Caco-2 (cell line): ENCODE data around the gene SLX9. TPM values are rescaled to one million over a fixed set of nuclear protein-coding genes. Genes with fewer than 3 reads are reported as not detected.

Experiments used
- BruUV-seq: library from RNA; stranded (reverse); fragments of 400-500 nt; replicated peaks from 2 replicates; lab custom pipeline; 2021; lab: Mats Ljungman, UMichigan
- CTCF ChIA-PET: fragments of 300-600 bp; sonication (Branson Sonifier 250); formaldehyde crosslinking; loops from one replicate; lab custom pipeline; 2022; ENCODE audit warnings: antibody characterized with exemption; lab: Charles Lee
- POLR2A ChIA-PET: fragments of 300-600 bp; sonication (Branson Sonifier 250); formaldehyde crosslinking; loops from one replicate; lab custom pipeline; 2022; ENCODE audit warnings: antibody characterized with exemption; lab: Charles Lee
- DNase-seq, 2 experiments: peaks; one replicate each; pipeline versions ENCODE4 v3.0.0 to v3.0.0-alpha.2; 2020 to 2022
- H3K27me3 ChIP-seq: replicated peaks from 2 replicates; pipeline ENCODE4 v1.6.0; 2011; ENCODE audit warnings: low read length; ENCODE audit not compliant: control insufficient read depth, insufficient read depth
- H3K36me3 ChIP-seq: 2 replicates; pipeline ENCODE4 v1.5.1; 2011; ENCODE audit warnings: low read length; ENCODE audit not compliant: control insufficient read depth, insufficient read depth
- H3K4me1 ChIP-seq: fragments of 250-450 bp; sonication (Bioruptor Pico); 2 replicates; pipeline ENCODE4 v1.5.1; 2020; ENCODE audit warnings: mild to moderate bottlenecking
- H3K4me3 ChIP-seq: 2 replicates; pipeline ENCODE4 v1.5.1; 2011; ENCODE audit warnings: low read depth, mild to moderate bottlenecking, control low read depth, low read length
- H3K9me3 ChIP-seq: fragments of 250-450 bp; sonication (Bioruptor Pico); 2 replicates; pipeline ENCODE4 v1.5.1; 2020; ENCODE audit warnings: mild to moderate bottlenecking, moderate library complexity
- H3K27ac Mint-ChIP-seq: one replicate; pipeline ENCODE4 v1.8.0; 2022; ENCODE audit warnings: mixed read lengths; ENCODE audit not compliant: unreplicated experiment
- H3K27me3 Mint-ChIP-seq: one replicate; pipeline ENCODE4 v1.8.0; 2022; ENCODE audit warnings: mixed read lengths; ENCODE audit not compliant: insufficient read depth, unreplicated experiment
- H3K36me3 Mint-ChIP-seq: one replicate; pipeline ENCODE4 v1.8.0; 2022; ENCODE audit warnings: mild to moderate bottlenecking, mixed read lengths; ENCODE audit not compliant: insufficient read depth, unreplicated experiment
- H3K4me1 Mint-ChIP-seq: one replicate; pipeline ENCODE4 v1.8.0; 2022; ENCODE audit warnings: low read depth, mixed read lengths; ENCODE audit not compliant: unreplicated experiment
- H3K4me3 Mint-ChIP-seq: one replicate; pipeline ENCODE4 v1.8.0; 2022; ENCODE audit warnings: mild to moderate bottlenecking, moderate library complexity, mixed read lengths; ENCODE audit not compliant: unreplicated experiment
- H3K9me3 Mint-ChIP-seq: one replicate; pipeline ENCODE4 v1.8.0; 2022; ENCODE audit warnings: mixed read lengths; ENCODE audit not compliant: unreplicated experiment
- intact Hi-C: fragments of 100-400 bp; cut with micrococcal nuclease; formaldehyde crosslinking; loops from one replicate; pipeline ENCODE4 v1.10.0; 2022; ENCODE audit not compliant: unreplicated experiment
- total RNA-seq: library from RNA; stranded (reverse); gene quantifications from 2 replicates; pipeline ENCODE4 v1.2.3, GENCODE V29; 2022
- TF ChIP-seq, protein P1 (sequence below), 2 experiments: fragments of 200-600 bp in 1 of 2; IDR thresholded peaks; 1 replicate in 1 of 2; 2 replicates in 1 of 2; pipeline versions ENCODE4 v1.5.1 to v1.8.0; 2011 to 2022; ENCODE audit warnings: antibody characterized with exemption in 1 of 2, control low read depth in 1 of 2, inconsistent platforms in 1 of 2, low read depth in 1 of 2, low read length in 1 of 2, mild to moderate bottlenecking in 1 of 2, moderate library complexity in 1 of 2; ENCODE audit not compliant: insufficient read depth in 1 of 2, severe bottlenecking in 1 of 2, unreplicated experiment in 1 of 2

The SLX9 gene
- total RNA-seq, 1 experiment from 2014 or later: 62.1 TPM

DNA sequence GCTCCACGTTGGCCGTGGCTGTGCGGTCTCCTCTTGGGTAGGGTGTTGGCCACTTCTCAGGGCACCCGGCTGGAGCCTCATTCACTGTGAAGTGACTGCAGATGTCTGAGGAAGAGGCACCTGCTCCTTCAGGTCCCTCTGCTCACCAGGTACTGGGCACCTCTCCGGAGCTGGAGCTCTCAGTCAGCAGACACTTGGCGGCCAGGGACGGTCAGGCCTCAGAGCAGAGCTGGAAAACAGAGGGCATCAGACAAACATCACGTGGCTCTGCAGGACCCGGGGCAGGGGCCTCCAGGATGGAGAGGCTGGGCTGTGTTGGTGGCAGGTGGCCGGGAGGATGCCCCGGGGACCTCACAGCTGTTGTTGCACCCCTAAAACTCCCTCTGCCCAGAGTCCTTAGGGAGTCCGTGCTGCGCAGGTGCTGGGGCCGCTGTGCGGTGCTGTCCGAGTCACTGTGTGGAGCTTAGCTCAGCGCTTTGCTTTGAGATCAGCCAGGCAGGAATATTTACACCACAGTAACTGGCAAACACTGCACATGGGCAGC, 59.7 kb downstream of the SLX9 start:
- Histone ChIP-seq H3K36me3 (no peaks in the 10 kb centered on the region), H3K27me3 (no peaks in the 10 kb centered on the region), H3K4me3 (no peak overlapping the region), H3K9me3 (no peaks in the 10 kb centered on the region), H3K4me1 (no peaks in the 10 kb centered on the region)
- no peak overlapping the region for H3K27ac Mint-ChIP-seq
- DNase-seq: no peak
- no peak overlapping the region for H3K4me3 Mint-ChIP-seq
- ChIA-PET CTCF (no interaction called here), POLR2A (no interaction called here)
- BruUV-seq: no TSS peak
- H3K9me3 Mint-ChIP-seq: no peaks in the 10 kb centered on the region
- H3K4me1 Mint-ChIP-seq: no peaks in the 10 kb centered on the region
- intact Hi-C loops: no loop called here
- H3K27me3 Mint-ChIP-seq: no peaks in the 10 kb centered on the region
- TF ChIP-seq, protein P1, sequence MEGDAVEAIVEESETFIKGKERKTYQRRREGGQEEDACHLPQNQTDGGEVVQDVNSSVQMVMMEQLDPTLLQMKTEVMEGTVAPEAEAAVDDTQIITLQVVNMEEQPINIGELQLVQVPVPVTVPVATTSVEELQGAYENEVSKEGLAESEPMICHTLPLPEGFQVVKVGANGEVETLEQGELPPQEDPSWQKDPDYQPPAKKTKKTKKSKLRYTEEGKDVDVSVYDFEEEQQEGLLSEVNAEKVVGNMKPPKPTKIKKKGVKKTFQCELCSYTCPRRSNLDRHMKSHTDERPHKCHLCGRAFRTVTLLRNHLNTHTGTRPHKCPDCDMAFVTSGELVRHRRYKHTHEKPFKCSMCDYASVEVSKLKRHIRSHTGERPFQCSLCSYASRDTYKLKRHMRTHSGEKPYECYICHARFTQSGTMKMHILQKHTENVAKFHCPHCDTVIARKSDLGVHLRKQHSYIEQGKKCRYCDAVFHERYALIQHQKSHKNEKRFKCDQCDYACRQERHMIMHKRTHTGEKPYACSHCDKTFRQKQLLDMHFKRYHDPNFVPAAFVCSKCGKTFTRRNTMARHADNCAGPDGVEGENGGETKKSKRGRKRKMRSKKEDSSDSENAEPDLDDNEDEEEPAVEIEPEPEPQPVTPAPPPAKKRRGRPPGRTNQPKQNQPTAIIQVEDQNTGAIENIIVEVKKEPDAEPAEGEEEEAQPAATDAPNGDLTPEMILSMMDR (IDR thresholded peaks at IDR 0.05; ENCODE audit: insufficient read depth in 1 of 2, low read depth in 1 of 2, low read length in 1 of 2, severe bottlenecking in 1 of 2, unreplicated experiment in 1 of 2): no peak
- H3K36me3 Mint-ChIP-seq: no peaks in the 10 kb centered on the region

DNA sequence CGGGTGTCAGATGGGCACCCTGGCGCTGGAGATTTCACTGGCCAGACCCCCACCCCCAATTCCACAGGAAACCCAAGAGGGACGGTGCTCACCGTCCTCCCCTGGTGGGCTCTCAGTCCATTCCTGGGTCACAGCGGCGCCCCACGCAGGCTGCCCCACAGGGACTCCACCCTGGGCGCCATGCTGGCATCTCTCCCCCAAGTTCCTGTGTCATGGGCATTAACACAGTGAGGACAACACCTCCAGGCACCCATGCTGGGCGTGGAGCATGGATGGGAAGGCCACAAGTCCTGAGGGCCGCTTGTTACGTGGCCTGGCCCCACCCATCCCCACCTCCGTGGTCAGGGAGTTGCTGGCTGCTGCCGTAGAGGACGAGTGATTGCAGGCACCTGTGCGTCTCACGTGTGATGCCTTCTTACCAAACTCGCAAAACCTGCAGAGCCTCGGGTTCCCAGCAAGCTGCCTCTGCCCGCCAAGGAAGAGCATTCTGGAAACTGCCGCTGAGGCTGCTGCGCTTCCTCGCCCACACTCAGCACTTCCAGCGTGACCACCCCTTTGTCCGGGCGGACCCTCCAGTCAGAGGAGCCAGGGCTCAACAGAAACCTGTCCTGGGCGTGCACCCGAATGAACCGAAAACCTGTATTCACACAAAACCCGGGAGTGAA, 60.3 kb downstream of the SLX9 start:
- Mint-ChIP-seq H3K9me3 (no peaks in the 10 kb centered on the region), H3K27ac (no peak overlapping the region), H3K27me3 (no peaks in the 10 kb centered on the region), H3K4me1 (no peaks in the 10 kb centered on the region), H3K4me3 (no peak overlapping the region), H3K36me3 (no peaks in the 10 kb centered on the region)
- TF ChIP-seq, protein P1 (IDR thresholded peaks at IDR 0.05; ENCODE audit: insufficient read depth in 1 of 2, low read depth in 1 of 2, low read length in 1 of 2, severe bottlenecking in 1 of 2, unreplicated experiment in 1 of 2): no peak
- CTCF ChIA-PET: no interaction called here
- H3K4me1 ChIP-seq: no peaks in the 10 kb centered on the region
- H3K4me3 ChIP-seq: no peak overlapping the region
- no peaks in the 10 kb centered on the region for H3K9me3 ChIP-seq
- POLR2A ChIA-PET: no interaction called here
- no peaks in the 10 kb centered on the region for H3K27me3 ChIP-seq
- no peaks in the 10 kb centered on the region for H3K36me3 ChIP-seq
- DNase-seq: no peak
- no TSS peak for BruUV-seq
- intact Hi-C loops: no loop called here

DNA sequence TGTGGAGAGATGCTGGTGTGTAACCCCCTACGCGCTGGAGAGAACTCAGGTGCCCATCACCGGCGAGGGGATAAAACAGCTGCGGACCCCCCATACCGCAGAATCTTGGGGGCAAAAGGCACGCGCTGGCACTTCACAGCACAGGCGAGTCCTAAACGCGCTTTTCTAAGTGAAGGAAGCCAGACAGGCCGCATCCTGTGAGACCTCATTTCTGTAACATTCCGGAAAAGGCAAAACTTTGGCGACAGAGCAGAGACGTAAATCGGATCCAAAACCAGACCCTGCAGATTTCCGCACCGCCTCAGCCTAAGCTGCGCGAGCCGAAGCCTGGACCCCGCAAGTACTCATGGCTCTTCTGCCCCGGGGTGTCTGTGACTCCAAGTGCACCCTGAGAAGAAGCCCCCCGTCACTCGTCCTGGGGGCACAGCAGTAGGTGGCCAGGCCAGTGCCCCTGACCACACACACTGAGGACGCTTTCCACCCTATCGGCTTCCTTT, 60.9 kb downstream of the SLX9 start:
- POLR2A ChIA-PET: no interaction called here
- no peak overlapping the region for H3K4me3 Mint-ChIP-seq
- no peaks in the 10 kb centered on the region for H3K9me3 ChIP-seq
- H3K36me3 Mint-ChIP-seq: no peaks in the 10 kb centered on the region
- no peak for DNase-seq
- H3K27ac Mint-ChIP-seq: no peak overlapping the region
- BruUV-seq: no TSS peak
- peaks cover 5% of the 10 kb centered on the region for H3K9me3 Mint-ChIP-seq
- TF ChIP-seq, protein P1 (IDR thresholded peaks at IDR 0.05; ENCODE audit: insufficient read depth in 1 of 2, low read depth in 1 of 2, low read length in 1 of 2, severe bottlenecking in 1 of 2, unreplicated experiment in 1 of 2): no peak
- H3K4me1 ChIP-seq: no peaks in the 10 kb centered on the region
- no peaks in the 10 kb centered on the region for H3K36me3 ChIP-seq
- intact Hi-C loops: no loop called here
- H3K4me1 Mint-ChIP-seq: no peaks in the 10 kb centered on the region
- no peaks in the 10 kb centered on the region for H3K27me3 ChIP-seq
- CTCF ChIA-PET: no interaction called here
- H3K4me3 ChIP-seq: no peak overlapping the region
- no peaks in the 10 kb centered on the region for H3K27me3 Mint-ChIP-seq
